ENCODE data around the gene SPTBN2. TPM values are rescaled to one million over a fixed set of nuclear protein-coding genes. Genes with fewer than 3 reads are reported as not detected.

Gene SPTBN2
- total RNA-seq, 1 experiment from 2014 or later, result 18.9 TPM

- Histone ChIP-seq H3K9me3 (ENCODE audit: low read length) (no peaks in the 10 kb centered on the region), H4K20me1 (ENCODE audit: insufficient read depth, low read depth, low read length) (no peaks in the 10 kb centered on the region), H3K27ac (ENCODE audit: low read length) (no peak overlapping the region), H3K4me3 (ENCODE audit: low read length) (no peak overlapping the region), H3K4me2 (ENCODE audit: low read depth, low read length, poor library complexity, severe bottlenecking) (no peak overlapping the region), H3K79me2 (ENCODE audit: low read length) (no peaks in the 10 kb centered on the region), H3K4me1 (ENCODE audit: low read length) (no peaks in the 10 kb centered on the region), H2AFZ (ENCODE audit: low read length) (no peak overlapping the region), H3K36me3 (ENCODE audit: insufficient read depth, low read length) (no peaks in the 10 kb centered on the region), H3K9me2 (replicated peaks; ENCODE audit: insufficient read depth, low read length) (no peaks in the 10 kb centered on the region), H3K27me3 (ENCODE audit: low read length) (no peaks in the 10 kb centered on the region), H3K9ac (ENCODE audit: low read length) (no peak overlapping the region)
- no peak for DNase-seq
Observed at GRCh38 chr11:66704659-66705360, 24.2 kb downstream of the SPTBN2 start.

- no peaks in the 10 kb centered on the region for H3K79me2 ChIP-seq (ENCODE audit: low read length)
- H3K4me1 ChIP-seq (ENCODE audit: low read length), result no peaks in the 10 kb centered on the region
- H3K27ac ChIP-seq (ENCODE audit: low read length), result no peak overlapping the region
- no peak overlapping the region for H3K4me2 ChIP-seq (ENCODE audit: low read depth, low read length, poor library complexity, severe bottlenecking)
- H3K4me3 ChIP-seq (ENCODE audit: low read length), result no peak overlapping the region
- H3K27me3 ChIP-seq (ENCODE audit: low read length), result no peaks in the 10 kb centered on the region
- H2AFZ ChIP-seq (ENCODE audit: low read length), result no peak overlapping the region
- no peak for DNase-seq
- no peaks in the 10 kb centered on the region for H3K9me2 ChIP-seq (replicated peaks; ENCODE audit: insufficient read depth, low read length)
- H4K20me1 ChIP-seq (ENCODE audit: insufficient read depth, low read depth, low read length), result no peaks in the 10 kb centered on the region
- no peaks in the 10 kb centered on the region for H3K36me3 ChIP-seq (ENCODE audit: insufficient read depth, low read length)
- no peaks in the 10 kb centered on the region for H3K9me3 ChIP-seq (ENCODE audit: low read length)
- H3K9ac ChIP-seq (ENCODE audit: low read length), result no peak overlapping the region
Observed at GRCh38 chr11:66701432-66702240, 27.4 kb downstream of the SPTBN2 start.

DNA sequence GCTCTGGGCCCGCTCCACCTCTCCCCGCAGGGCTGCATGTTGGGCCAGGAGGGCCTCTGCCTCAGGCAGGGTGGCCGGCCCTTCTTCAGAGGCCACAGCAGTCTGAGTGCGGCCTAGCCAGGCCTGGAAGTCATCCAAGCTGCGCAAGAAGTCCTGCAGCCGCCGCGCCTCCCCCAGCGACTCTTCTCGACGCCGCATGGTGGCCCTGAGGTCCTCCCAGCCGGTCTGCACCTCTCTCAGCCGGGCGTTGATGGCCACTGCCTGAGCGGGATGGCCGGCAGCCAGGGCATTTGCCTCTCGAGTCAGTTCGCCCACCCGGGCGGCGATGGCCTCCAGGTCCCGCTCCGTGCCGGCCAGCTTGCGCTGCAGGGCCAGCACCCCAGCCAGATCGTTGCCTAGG is 28.3 kb downstream of the SPTBN2 start:
- DNase-seq, result no peak
- Histone ChIP-seq H3K27ac (ENCODE audit: low read length) (no peak overlapping the region), H3K36me3 (ENCODE audit: insufficient read depth, low read length) (no peaks in the 10 kb centered on the region)

DNA sequence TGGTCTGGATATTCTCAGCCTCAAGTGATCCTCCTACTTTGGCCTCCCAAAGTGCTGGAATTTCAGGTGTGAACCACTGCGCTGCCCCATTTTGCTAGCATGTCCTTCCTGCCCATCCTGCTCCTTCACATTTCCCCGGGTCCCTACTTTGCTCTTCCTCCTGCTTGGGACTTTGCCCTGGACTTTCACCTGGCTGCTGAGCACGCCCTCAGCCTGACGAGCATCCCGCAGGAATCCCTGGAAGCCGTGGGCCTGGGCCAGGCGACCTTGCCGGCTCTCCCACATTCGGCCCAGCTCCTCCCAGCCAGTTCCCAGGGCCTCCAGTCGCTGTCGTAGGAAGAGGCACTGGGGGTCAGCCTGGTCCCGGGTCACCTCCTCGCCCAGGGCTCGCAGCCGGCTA is 28.7 kb downstream of the SPTBN2 start:
- Histone ChIP-seq H2AFZ (ENCODE audit: low read length) (no peak overlapping the region), H3K36me3 (ENCODE audit: insufficient read depth, low read length) (no peaks in the 10 kb centered on the region), H3K27me3 (ENCODE audit: low read length) (no peaks in the 10 kb centered on the region), H3K4me3 (ENCODE audit: low read length) (no peak overlapping the region), H3K9me3 (ENCODE audit: low read length) (no peaks in the 10 kb centered on the region), H3K9me2 (replicated peaks; ENCODE audit: insufficient read depth, low read length) (no peaks in the 10 kb centered on the region), H3K79me2 (ENCODE audit: low read length) (no peaks in the 10 kb centered on the region), H3K4me2 (ENCODE audit: low read depth, low read length, poor library complexity, severe bottlenecking) (no peak overlapping the region), H4K20me1 (ENCODE audit: insufficient read depth, low read depth, low read length) (no peaks in the 10 kb centered on the region), H3K27ac (ENCODE audit: low read length) (no peak overlapping the region), H3K4me1 (ENCODE audit: low read length) (no peaks in the 10 kb centered on the region), H3K9ac (ENCODE audit: low read length) (no peak overlapping the region)
- DNase-seq, result no peak

More for the DNA sequence above, 28.3 kb downstream of the SPTBN2 start:
- H4K20me1 ChIP-seq (ENCODE audit: insufficient read depth, low read depth, low read length), result no peaks in the 10 kb centered on the region
- no peak overlapping the region for H3K4me3 ChIP-seq (ENCODE audit: low read length)
- no peaks in the 10 kb centered on the region for H3K4me1 ChIP-seq (ENCODE audit: low read length)
- no peaks in the 10 kb centered on the region for H3K9me3 ChIP-seq (ENCODE audit: low read length)
- no peaks in the 10 kb centered on the region for H3K9me2 ChIP-seq (replicated peaks; ENCODE audit: insufficient read depth, low read length)
- H3K9ac ChIP-seq (ENCODE audit: low read length), result no peak overlapping the region
- H3K4me2 ChIP-seq (ENCODE audit: low read depth, low read length, poor library complexity, severe bottlenecking), result no peak overlapping the region
- no peaks in the 10 kb centered on the region for H3K79me2 ChIP-seq (ENCODE audit: low read length)
- no peak overlapping the region for H2AFZ ChIP-seq (ENCODE audit: low read length)
- H3K27me3 ChIP-seq (ENCODE audit: low read length), result no peaks in the 10 kb centered on the region

DNA sequence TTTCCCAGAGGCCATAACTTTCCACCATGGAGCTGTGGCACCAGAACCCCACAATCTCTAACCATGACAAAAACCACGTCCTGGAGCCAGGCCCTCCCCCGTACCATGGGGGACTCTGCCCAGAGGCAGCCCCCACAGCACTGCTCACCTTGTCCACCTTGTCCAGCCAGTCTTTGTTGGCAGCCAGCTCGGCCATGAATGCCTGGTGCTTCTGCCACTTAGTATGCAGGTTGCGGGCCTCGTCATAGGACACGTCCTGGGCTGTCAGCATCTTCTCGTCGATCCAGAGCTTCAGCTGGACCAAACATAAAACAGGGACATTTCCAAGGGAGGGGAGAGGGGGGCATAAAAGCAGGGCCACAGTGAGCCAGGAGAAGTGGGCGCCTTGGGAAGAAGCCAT is 30.5 kb downstream of the SPTBN2 start:
- Histone ChIP-seq H3K4me1 (ENCODE audit: low read length) (no peaks in the 10 kb centered on the region), H3K27ac (ENCODE audit: low read length) (no peak overlapping the region), H3K9me2 (replicated peaks; ENCODE audit: insufficient read depth, low read length) (no peaks in the 10 kb centered on the region), H2AFZ (ENCODE audit: low read length) (no peak overlapping the region), H3K27me3 (ENCODE audit: low read length) (no peaks in the 10 kb centered on the region), H3K4me2 (ENCODE audit: low read depth, low read length, poor library complexity, severe bottlenecking) (no peak overlapping the region), H3K79me2 (ENCODE audit: low read length) (no peaks in the 10 kb centered on the region), H3K9ac (ENCODE audit: low read length) (no peak overlapping the region), H3K4me3 (ENCODE audit: low read length) (no peak overlapping the region), H3K36me3 (ENCODE audit: insufficient read depth, low read length) (no peaks in the 10 kb centered on the region), H4K20me1 (ENCODE audit: insufficient read depth, low read depth, low read length) (no peaks in the 10 kb centered on the region), H3K9me3 (ENCODE audit: low read length) (no peaks in the 10 kb centered on the region)
- no peak for DNase-seq

GRCh38 chr11:66697988-66698387 is 31.0 kb downstream of the SPTBN2 start:
- no peak for DNase-seq
- H4K20me1 ChIP-seq (ENCODE audit: insufficient read depth, low read depth, low read length), result no peaks in the 10 kb centered on the region
- H3K9me3 ChIP-seq (ENCODE audit: low read length), result no peaks in the 10 kb centered on the region
- H3K79me2 ChIP-seq (ENCODE audit: low read length), result no peaks in the 10 kb centered on the region
- H3K27me3 ChIP-seq (ENCODE audit: low read length), result no peaks in the 10 kb centered on the region
- H3K9me2 ChIP-seq (replicated peaks; ENCODE audit: insufficient read depth, low read length), result no peaks in the 10 kb centered on the region
- no peaks in the 10 kb centered on the region for H3K36me3 ChIP-seq (ENCODE audit: insufficient read depth, low read length)
- no peak overlapping the region for H3K9ac ChIP-seq (ENCODE audit: low read length)
- H3K27ac ChIP-seq (ENCODE audit: low read length), result no peak overlapping the region
- no peak overlapping the region for H3K4me3 ChIP-seq (ENCODE audit: low read length)
- H3K4me2 ChIP-seq (ENCODE audit: low read depth, low read length, poor library complexity, severe bottlenecking), result no peak overlapping the region
- no peaks in the 10 kb centered on the region for H3K4me1 ChIP-seq (ENCODE audit: low read length)
- no peak overlapping the region for H2AFZ ChIP-seq (ENCODE audit: low read length)

GRCh38 chr11:66696146-66696545 is 32.9 kb downstream of the SPTBN2 start:
- no peaks in the 10 kb centered on the region for H3K4me1 ChIP-seq (ENCODE audit: low read length)
- H3K27me3 ChIP-seq (ENCODE audit: low read length), result no peaks in the 10 kb centered on the region
- H3K9me3 ChIP-seq (ENCODE audit: low read length), result no peaks in the 10 kb centered on the region
- no peaks in the 10 kb centered on the region for H3K79me2 ChIP-seq (ENCODE audit: low read length)
- no peak overlapping the region for H3K27ac ChIP-seq (ENCODE audit: low read length)
- no peaks in the 10 kb centered on the region for H3K9me2 ChIP-seq (replicated peaks; ENCODE audit: insufficient read depth, low read length)
- H3K9ac ChIP-seq (ENCODE audit: low read length), result no peak overlapping the region
- no peak overlapping the region for H2AFZ ChIP-seq (ENCODE audit: low read length)
- no peak overlapping the region for H3K4me3 ChIP-seq (ENCODE audit: low read length)
- no peak overlapping the region for H3K4me2 ChIP-seq (ENCODE audit: low read depth, low read length, poor library complexity, severe bottlenecking)
- no peak for DNase-seq
- H3K36me3 ChIP-seq (ENCODE audit: insufficient read depth, low read length), result no peaks in the 10 kb centered on the region
- H4K20me1 ChIP-seq (ENCODE audit: insufficient read depth, low read depth, low read length), result no peaks in the 10 kb centered on the region

GRCh38 chr11:66694732-66695207 is 34.2 kb downstream of the SPTBN2 start:
- no peak overlapping the region for H3K4me3 ChIP-seq (ENCODE audit: low read length)
- no peaks in the 10 kb centered on the region for H3K36me3 ChIP-seq (ENCODE audit: insufficient read depth, low read length)
- H2AFZ ChIP-seq (ENCODE audit: low read length), result no peak overlapping the region
- no peak overlapping the region for H3K27ac ChIP-seq (ENCODE audit: low read length)
- H3K9ac ChIP-seq (ENCODE audit: low read length), result no peak overlapping the region
- H4K20me1 ChIP-seq (ENCODE audit: insufficient read depth, low read depth, low read length), result no peaks in the 10 kb centered on the region
- no peaks in the 10 kb centered on the region for H3K4me1 ChIP-seq (ENCODE audit: low read length)
- DNase-seq, result peak; percentile 91
- H3K27me3 ChIP-seq (ENCODE audit: low read length), result no peaks in the 10 kb centered on the region
- no peak overlapping the region for H3K4me2 ChIP-seq (ENCODE audit: low read depth, low read length, poor library complexity, severe bottlenecking)
- H3K9me2 ChIP-seq (replicated peaks; ENCODE audit: insufficient read depth, low read length), result no peaks in the 10 kb centered on the region
- no peaks in the 10 kb centered on the region for H3K79me2 ChIP-seq (ENCODE audit: low read length)
- no peaks in the 10 kb centered on the region for H3K9me3 ChIP-seq (ENCODE audit: low read length)
